Measurements from ENCODE around the gene CRYBG1. TPM values are rescaled to one million over a fixed set of nuclear protein-coding genes. Genes with fewer than 3 reads are reported as not detected.

The CRYBG1 gene
- total RNA-seq, 4 donors from 2014 or later = 27.4 to 42.1 (median 40.6) TPM

- TF ChIP-seq CTCF (IDR thresholded peaks at IDR 0.05; ENCODE audit: low read depth) = no peak
Measured at GRCh38 chr6:106540432-106540831, 179.9 kb downstream of the CRYBG1 start.

- no peak for TF ChIP-seq CTCF (IDR thresholded peaks at IDR 0.05; ENCODE audit: low read depth)
Measured at GRCh38 chr6:106540907-106541306, 180.4 kb downstream of the CRYBG1 start.

DNA sequence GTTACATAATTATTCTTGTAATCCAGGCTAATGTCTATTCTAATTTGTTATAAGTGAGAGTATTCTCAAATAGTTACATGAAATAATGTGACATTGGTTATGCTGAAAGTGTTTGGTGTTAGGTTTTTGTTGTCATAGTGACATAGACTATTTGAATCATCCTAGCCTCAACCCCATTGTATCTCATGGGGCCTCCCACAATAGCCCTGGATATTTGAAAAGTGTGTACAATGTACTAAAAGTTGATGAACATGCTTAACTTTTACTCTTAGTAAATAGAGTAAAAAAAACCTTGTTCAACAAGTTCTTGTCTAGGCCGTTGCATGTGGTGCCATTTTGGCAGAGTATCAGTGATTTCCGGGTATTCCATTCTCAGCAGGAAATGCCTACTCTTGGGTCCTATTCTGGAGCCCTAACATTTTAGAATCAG is 185.8 kb downstream of the CRYBG1 start:
- TF ChIP-seq CTCF (IDR thresholded peaks at IDR 0.05; ENCODE audit: low read depth) = no peak

DNA sequence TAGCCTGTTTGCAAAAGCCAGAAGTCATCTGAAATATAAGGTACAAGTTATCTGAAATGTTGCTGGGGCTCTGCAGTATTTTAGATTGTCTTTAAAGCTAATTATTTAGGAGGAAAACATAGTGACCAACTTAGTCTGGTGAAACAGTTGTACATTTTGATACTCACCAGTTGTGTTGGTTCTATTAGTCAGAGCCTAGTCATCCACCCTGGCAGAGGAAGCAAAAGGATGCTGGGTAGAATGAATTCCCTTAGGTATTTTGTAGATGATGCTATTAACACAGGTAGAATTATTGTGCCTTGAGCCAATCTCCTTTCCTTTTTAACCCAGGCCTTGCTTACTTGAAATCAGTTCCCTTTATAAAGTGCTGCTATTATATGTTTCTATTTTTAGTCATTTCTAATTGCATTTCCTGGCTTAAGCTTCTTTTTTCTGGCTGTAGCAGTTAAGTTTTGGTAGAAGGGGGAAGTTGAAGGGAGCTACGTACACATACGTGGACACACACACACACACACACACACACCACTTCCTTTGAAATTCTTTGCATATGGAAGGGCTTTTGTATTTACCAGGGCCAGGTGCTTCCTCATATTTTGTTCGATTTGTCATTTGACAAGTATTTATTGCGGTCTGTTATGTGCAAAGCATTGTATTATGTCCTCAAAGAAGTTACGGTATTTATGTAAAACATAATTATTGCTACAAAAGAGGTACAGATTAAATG is 186.3 kb downstream of the CRYBG1 start:
- no peak for TF ChIP-seq CTCF (IDR thresholded peaks at IDR 0.05; ENCODE audit: low read depth)

DNA sequence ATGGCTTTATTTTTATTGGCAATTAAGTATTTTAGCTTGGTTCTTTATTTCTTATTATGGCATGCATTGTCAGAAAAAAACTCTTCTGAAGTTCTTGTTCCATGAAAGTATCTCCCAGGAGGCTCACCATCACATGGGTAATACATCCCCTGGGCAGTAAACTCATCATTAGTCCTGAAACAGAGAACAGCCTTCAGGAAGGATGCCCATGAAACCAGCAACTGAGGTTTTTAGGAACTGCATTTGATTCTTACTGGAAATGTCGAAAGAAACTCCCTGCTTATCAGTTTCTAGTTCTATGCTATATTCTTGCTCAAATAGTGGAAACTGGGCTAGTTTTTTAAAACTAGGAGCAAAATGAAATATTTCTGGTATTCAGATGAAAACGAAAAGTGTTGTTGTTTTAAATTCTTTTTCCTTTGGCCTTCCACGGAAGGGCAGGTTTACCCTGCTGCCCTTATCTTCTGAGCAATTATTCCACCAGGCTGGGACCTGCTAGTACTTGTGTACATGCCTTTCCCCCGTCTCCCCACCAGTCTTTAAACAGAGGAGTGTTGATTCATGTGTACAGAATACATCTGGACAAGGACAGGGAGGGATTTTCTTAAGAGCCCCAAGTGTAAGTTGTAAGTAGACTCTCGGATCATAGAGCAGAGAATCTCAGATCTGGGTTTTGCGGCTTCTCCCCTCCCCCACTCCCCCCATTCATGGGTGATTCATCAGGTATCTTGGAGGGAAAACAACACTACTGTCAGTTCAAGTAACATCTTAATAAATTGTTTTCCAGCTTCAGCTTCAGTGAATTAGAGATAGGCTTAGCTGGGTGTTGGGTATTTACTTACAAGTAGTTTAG is 187.3 kb downstream of the CRYBG1 start:
- TF ChIP-seq CTCF (IDR thresholded peaks at IDR 0.05; ENCODE audit: low read depth) = no peak

DNA sequence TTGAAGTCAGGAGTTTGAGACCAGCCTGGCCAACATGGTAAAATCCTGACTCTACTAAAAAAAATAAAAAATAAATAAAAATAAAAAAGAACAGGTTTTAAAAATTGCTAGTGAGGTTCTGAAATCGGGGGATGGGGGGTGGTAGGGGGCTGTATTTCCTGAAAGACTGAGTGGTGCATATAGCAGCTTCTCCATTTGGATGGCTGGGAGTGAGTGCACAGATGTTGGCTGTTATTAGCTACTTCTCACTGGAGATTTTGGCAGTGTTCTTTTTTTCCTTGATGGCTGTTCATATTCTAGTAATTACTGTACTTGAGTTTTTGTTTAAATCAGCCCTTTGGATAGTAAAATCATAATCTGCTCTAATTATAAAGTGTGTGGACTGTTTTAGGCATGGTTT is 189.0 kb downstream of the CRYBG1 start:
- TF ChIP-seq CTCF (IDR thresholded peaks at IDR 0.05; ENCODE audit: low read depth) = no peak

DNA sequence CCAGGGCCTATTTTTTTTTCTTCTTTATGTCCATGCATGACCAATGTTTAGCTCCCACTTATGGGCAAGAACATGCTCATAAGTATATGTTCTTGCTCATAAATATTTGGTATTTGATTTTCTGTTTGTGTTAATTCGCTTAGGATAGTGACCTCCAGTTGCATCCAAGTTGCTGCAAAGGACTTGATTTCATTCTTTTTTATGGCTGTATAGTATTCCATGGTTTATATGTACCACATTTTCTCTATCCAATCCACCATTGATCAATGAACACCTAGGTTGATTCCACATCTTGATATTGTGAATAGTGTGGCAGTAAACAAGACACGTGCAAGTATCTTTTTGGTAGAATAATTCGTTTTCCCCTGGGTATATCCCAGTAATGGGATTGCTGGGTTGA is 190.6 kb downstream of the CRYBG1 start:
- no peak for TF ChIP-seq CTCF (IDR thresholded peaks at IDR 0.05; ENCODE audit: low read depth)
